HepG2 (cell line): Measurements from ENCODE around the gene BCAS1. TPM values are rescaled to one million over a fixed set of nuclear protein-coding genes. Genes with fewer than 3 reads are reported as not detected.

Experiments
- CTCF ChIP-seq: sonication (generic); formaldehyde crosslinking; IDR thresholded peaks from 2 replicates; pipeline ENCODE4 v1.5.0; 2020; ENCODE audit warnings: mild to moderate bottlenecking, missing genetic modification reagents, moderate library complexity
- REPIN1 ChIP-seq: sonication (generic); formaldehyde crosslinking; IDR thresholded peaks from 2 replicates; pipeline ENCODE4 v1.8.0; 2022; ENCODE audit warnings: missing genetic modification reagents, low read depth, mild to moderate bottlenecking, borderline replicate concordance
- SMC3 ChIP-seq: IDR thresholded peaks from 2 replicates; pipeline ENCODE4 v1.6.1; 2011; ENCODE audit warnings: low read length, improper control_type of control experiment
- THRA ChIP-seq: sonication (generic); formaldehyde crosslinking; IDR thresholded peaks from 2 replicates; pipeline ENCODE4 v1.4.0; 2020; ENCODE audit warnings: missing genetic modification reagents, borderline replicate concordance
- ZNF550 ChIP-seq: sonication (generic); formaldehyde crosslinking; IDR thresholded peaks from 2 replicates; pipeline ENCODE4 v1.4.0; 2020; ENCODE audit warnings: mild to moderate bottlenecking, missing genetic modification reagents, borderline replicate concordance
- ZNF788 ChIP-seq: sonication (generic); formaldehyde crosslinking; IDR thresholded peaks from 2 replicates; pipeline ENCODE4 v1.5.0; 2020; ENCODE audit warnings: mild to moderate bottlenecking, missing genetic modification reagents, borderline replicate concordance
- ZSCAN5A ChIP-seq: sonication (generic); formaldehyde crosslinking; IDR thresholded peaks from 2 replicates; pipeline ENCODE4 v1.8.0; 2022; ENCODE audit warnings: mild to moderate bottlenecking, missing genetic modification reagents, borderline replicate concordance
- polyA plus RNA-seq, 8 experiments: library from polyadenylated mRNA; depleted of rRNA in 3 of 8; stranded (reverse) in 7 of 8; unstranded in 1 of 8; fragments of >200 nt; fragmentation: Illumina TruSeq in 4 of 8; extraction: Trizol in 4 of 8; gene quantifications; 2 replicates each; pipeline versions ENCODE4 v1.2.1 to v1.2.3, GENCODE V29; 2011 to 2016; ENCODE audit warnings: low read depth in 4 of 8, missing spikeins in 1 of 8, mixed read lengths in 1 of 8; ENCODE audit not compliant: insufficient read depth in 1 of 8
- total RNA-seq, 5 experiments: library from RNA; depleted of rRNA; stranded (reverse); fragments of >200 nt; fragmentation: Illumina TruSeq; extraction: Trizol; gene quantifications; 2 replicates each; pipeline ENCODE4 v1.2.3, GENCODE V29; 2016; ENCODE audit warnings: low read depth in 1 of 5

Gene BCAS1
- total and polyA plus RNA-seq, 2 of the 13 experiments (the other 11 are each of a cell fraction or from before 2014, with no cell fraction given), result 0.55 to 0.91 TPM

- TF ChIP-seq ZSCAN5A (CRISPR knock-in tag), result peak; percentile 46; the same call in 1 of the 2 replicates
- TF ChIP-seq CTCF (CRISPR knock-in tag), result peak; percentile 91
- TF ChIP-seq SMC3, result peak; percentile 76
- 0 out of 2 replicates have a peak, but pooled peaks have one; percentile 32 for TF ChIP-seq ZNF550 (CRISPR knock-in tag)
- peak; percentile 41; the same call in 1 of the 2 replicates for TF ChIP-seq REPIN1 (CRISPR knock-in tag)
- TF ChIP-seq ZNF788 (CRISPR knock-in tag), result 0 out of 2 replicates have a peak, but pooled peaks have one; percentile 32
- TF ChIP-seq THRA (CRISPR knock-in tag), result no peak
Measured at GRCh38 chr20:54062812-54063280, 7.5 kb downstream of the BCAS1 start (continued).
